ENCODE measurements around the gene TRIM38. TPM values are rescaled to one million over a fixed set of nuclear protein-coding genes. Genes with fewer than 3 reads are reported as not detected.
"Not testable (repeated sequence)": the region's sequence is repeated elsewhere in the genome, so short reads cannot be mapped to it uniquely, and the experiment has no call there.

TRIM38 gene
- total and polyA plus RNA-seq, 7 donors: 4.2 to 13.3 (median 8.2) TPM

DNA sequence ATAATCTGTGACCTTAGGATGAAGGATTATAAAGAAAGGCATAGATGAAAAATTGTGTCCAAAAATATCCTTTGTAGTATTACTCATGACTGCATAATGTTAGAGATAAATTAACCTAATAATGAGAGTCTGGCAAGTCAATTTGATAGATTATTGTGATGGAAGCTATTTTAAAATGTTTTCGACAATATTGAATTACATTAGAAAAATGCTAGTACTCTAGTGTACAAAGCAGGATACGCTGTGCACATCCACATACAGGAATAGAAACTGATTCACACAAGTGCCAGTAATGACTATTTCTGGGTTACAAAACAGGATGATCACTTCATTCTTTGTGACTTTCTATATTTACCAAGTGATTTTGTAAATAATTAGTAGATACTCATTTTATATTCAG lies 35.4 kb upstream of the TRIM38 start:
- Histone ChIP-seq H3K4me3 (no peak overlapping the region), H3K27me3 (no peaks in the 10 kb centered on the region), H3K4me1 (no peaks in the 10 kb centered on the region), H3K27ac (no peak overlapping the region), H3K9me3 (no peaks in the 10 kb centered on the region), H3K36me3 (no peaks in the 10 kb centered on the region)
- WGBS, 2 donors: 86 to 94% methylated on average over 2 of the region's 2 CpGs
- TF ChIP-seq POLR2A (IDR thresholded peaks at IDR 0.05) (no peak), EP300 (IDR thresholded peaks at IDR 0.05) (no peak), POLR2AphosphoS5 (IDR thresholded peaks at IDR 0.05) (no peak)
- TF ChIP-seq, protein P1, sequence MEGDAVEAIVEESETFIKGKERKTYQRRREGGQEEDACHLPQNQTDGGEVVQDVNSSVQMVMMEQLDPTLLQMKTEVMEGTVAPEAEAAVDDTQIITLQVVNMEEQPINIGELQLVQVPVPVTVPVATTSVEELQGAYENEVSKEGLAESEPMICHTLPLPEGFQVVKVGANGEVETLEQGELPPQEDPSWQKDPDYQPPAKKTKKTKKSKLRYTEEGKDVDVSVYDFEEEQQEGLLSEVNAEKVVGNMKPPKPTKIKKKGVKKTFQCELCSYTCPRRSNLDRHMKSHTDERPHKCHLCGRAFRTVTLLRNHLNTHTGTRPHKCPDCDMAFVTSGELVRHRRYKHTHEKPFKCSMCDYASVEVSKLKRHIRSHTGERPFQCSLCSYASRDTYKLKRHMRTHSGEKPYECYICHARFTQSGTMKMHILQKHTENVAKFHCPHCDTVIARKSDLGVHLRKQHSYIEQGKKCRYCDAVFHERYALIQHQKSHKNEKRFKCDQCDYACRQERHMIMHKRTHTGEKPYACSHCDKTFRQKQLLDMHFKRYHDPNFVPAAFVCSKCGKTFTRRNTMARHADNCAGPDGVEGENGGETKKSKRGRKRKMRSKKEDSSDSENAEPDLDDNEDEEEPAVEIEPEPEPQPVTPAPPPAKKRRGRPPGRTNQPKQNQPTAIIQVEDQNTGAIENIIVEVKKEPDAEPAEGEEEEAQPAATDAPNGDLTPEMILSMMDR (IDR thresholded peaks at IDR 0.05): no peak
- intact Hi-C loops (cut with DNase I): no loop called here
- DNase-seq: no peak

DNA sequence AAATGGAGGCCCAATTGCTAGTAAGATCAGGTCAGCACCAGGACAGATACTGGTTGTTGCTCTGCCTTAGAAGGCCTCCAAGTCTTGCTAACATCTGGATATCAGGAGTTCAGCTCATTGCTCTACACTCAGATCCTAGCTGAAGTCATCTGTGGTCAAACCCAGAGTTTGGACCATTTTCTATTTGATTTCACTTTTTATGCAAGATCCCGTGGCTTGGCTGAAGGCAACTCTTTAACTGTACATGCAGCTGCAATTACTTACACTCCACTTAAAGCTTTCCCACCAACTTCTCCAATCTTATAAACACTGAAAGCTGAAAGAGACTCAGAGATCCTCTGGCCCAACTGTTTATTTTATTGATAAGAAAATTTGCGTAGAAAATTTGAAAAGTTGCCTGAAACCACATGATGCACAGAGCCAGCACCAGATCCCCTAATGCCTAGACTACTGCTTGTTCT lies 34.8 kb upstream of the TRIM38 start:
- Histone ChIP-seq H3K36me3 (no peaks in the 10 kb centered on the region), H3K4me3 (no peak overlapping the region), H3K9me3 (no peaks in the 10 kb centered on the region), H3K27me3 (no peaks in the 10 kb centered on the region), H3K27ac (no peak overlapping the region), H3K4me1 (no peaks in the 10 kb centered on the region)
- intact Hi-C loops (cut with DNase I): no loop called here
- TF ChIP-seq EP300 (IDR thresholded peaks at IDR 0.05) (no peak), POLR2A (IDR thresholded peaks at IDR 0.05) (no peak)
- no peak for DNase-seq
- 78 to 80% methylated on average over 2 of the region's 2 CpGs for WGBS, 2 donors

DNA sequence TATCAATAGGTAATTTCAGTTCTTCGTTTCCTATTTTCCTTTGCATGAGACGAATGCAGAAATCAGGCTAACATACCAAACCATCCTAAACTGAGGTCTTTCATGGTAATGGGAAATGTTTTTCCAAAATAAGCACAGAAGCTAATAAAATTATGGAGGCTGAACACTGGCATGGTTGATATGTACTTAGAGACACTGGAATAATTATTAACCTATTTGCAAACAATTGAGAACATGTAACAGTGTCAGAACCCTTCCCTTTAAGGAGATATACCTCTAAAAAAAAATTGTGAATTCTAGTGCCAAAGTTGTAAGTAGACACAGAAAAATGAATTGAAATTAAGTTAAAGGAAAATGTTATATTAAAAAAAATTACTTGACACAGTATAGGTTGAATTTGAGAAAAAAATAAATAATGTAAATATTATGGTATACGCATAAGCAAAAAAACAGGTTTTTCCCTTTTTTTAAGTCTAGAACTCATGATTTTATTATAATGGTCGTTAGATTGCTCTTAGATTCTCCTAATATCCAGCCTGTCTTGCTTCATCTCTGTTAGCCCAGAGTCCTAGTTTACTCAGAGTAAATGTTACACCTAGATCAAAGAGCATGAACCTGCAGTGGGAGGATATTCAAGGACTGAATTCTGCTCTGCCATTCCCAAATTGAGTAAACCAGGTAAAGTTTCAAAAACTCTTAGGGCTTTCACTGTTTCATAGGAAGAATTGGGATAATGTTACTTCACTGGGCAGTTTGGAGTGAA lies 33.9 kb upstream of the TRIM38 start:
- no peak for DNase-seq
- H3K36me3 ChIP-seq: no peaks in the 10 kb centered on the region
- intact Hi-C loops (cut with DNase I): no loop called here
- no peak overlapping the region for H3K4me3 ChIP-seq
- no peaks in the 10 kb centered on the region for H3K9me3 ChIP-seq
- no peak overlapping the region for H3K27ac ChIP-seq
- WGBS, 2 donors: 63 to 80% methylated on average over 4 of the region's 4 CpGs
- TF ChIP-seq, protein P1 (IDR thresholded peaks at IDR 0.05): no peak
- no peak for TF ChIP-seq POLR2AphosphoS5 (IDR thresholded peaks at IDR 0.05)
- TF ChIP-seq POLR2A (IDR thresholded peaks at IDR 0.05): no peak
- TF ChIP-seq EP300 (IDR thresholded peaks at IDR 0.05): no peak
- H3K27me3 ChIP-seq: no peaks in the 10 kb centered on the region
- no peaks in the 10 kb centered on the region for H3K4me1 ChIP-seq

DNA sequence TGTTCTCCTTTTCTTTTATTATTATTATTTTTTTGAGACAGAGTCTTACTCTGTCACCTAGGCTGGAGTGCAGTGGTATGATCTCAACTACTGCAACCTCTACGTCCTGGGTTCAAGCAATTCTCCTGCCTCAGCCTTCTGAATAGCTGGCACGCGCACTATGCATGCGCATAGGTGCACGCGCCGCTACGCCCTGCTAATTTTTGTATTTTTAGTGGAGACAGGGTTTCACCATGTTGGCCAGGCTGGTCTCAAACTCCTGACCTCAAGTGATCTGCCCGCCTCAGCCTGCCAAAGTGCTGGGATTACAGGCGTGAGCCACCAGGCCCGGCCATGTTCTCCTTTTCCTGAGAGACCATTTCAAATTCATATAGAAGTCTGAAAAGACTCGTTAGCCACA lies 32.8 kb upstream of the TRIM38 start:
- WGBS, 2 donors: 92 to 94% methylated on average over 12 of the region's 12 CpGs

DNA sequence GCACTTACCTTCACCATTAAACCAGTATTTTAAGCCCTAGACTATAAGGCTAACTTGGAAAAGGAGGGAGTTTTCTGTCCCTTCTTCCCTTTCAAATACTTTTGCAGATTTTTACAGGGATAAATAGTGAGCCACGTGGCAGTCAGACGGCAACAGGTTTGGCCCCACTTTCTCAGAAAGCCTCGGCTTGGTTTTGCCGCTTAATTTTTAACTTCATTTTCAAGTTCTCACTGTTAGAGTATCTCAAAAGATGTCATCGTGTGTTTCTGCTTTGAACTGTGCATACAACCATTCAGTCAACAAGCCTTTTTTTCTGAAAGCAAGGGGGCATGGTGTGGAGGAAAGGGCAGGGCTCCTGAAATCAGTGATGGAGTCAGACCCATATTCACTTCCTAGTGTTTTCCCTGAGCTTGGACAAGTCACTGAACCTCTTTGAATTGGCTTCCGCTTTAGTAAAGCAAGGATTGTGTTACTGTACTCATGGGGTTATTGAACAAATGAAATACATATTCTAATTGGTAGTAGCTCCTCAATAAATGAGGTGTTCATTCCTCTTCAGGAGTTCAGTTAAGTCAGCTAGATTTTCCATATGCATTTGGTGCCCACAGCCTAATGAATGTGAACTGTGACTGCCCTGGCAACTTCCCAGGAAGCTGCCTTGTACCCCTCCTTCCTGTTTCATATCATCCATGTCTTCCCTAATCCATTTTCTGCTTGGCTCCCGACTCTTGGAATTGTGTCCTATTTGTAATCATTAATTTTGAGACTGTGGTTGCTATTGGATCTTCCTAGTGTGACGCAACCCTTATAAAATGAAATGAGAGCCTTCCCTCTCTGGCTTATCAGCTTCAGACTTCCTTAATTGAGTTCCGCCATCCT lies 31.8 kb upstream of the TRIM38 start, which contains the start of gene SLC17A2:
TSS of gene SLC17A2 (minus strand) at position 160 of the 879 bp plus-strand sequence. CDS start 4,895 bp downstream, outside the sequence.
- intact Hi-C loops (cut with DNase I): no loop called here
- no peak within 1 kb of the TSS for H3K27ac ChIP-seq
- TF ChIP-seq EP300 (IDR thresholded peaks at IDR 0.05): no peak
- no peaks in the 10 kb centered on the region for H3K36me3 ChIP-seq
- no peaks in the 10 kb centered on the region for H3K9me3 ChIP-seq
- no peak for DNase-seq
- H3K4me1 ChIP-seq: no peaks in the 10 kb centered on the region
- no peak within 1 kb of the TSS for H3K4me3 ChIP-seq
- WGBS, 2 donors: 80 to 86% methylated on average over 9 of the region's 9 CpGs
- H3K27me3 ChIP-seq: no peaks in the 10 kb centered on the region

More for the DNA sequence above, 32.8 kb upstream of the TRIM38 start:
- DNase-seq; H3K27me3 ChIP-seq; H3K4me1 ChIP-seq; H3K36me3 ChIP-seq; H3K27ac ChIP-seq; intact Hi-C loops (cut with DNase I); H3K4me3 ChIP-seq; H3K9me3 ChIP-seq: not testable (repeated sequence)

DNA sequence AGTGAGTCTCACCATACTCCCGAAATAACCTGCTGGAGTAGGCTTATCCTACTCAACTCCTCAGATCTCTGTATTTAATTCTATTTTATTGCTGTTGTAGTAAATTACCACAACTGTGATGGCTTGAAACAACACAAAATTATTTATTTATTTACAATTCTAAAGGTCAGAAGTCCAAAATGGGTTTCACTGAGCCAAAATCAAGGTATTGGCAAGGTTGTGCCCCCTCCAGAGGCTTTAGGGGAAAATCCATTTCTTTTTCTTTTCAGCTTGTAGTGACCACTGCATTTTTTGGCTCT lies 31.2 kb upstream of the TRIM38 start:
- Histone ChIP-seq H3K9me3 (no peaks in the 10 kb centered on the region), H3K27ac (no peak overlapping the region), H3K27me3 (no peaks in the 10 kb centered on the region), H3K4me3 (no peak overlapping the region), H3K4me1 (no peaks in the 10 kb centered on the region), H3K36me3 (no peaks in the 10 kb centered on the region)
- WGBS, 2 donors: 38 to 62% methylated on average over 1 of the region's 1 CpG
- intact Hi-C loops (cut with DNase I): no loop called here
- TF ChIP-seq EP300 (IDR thresholded peaks at IDR 0.05) (no peak), POLR2A (IDR thresholded peaks at IDR 0.05) (no peak), POLR2AphosphoS5 (IDR thresholded peaks at IDR 0.05) (no peak)
- TF ChIP-seq, protein P1 (IDR thresholded peaks at IDR 0.05): no peak
- no peak for DNase-seq

All from sigmoid colon (tissue), 7 donors.